ENCODE results near the gene ANXA2.

The ANXA2 gene

DNA sequence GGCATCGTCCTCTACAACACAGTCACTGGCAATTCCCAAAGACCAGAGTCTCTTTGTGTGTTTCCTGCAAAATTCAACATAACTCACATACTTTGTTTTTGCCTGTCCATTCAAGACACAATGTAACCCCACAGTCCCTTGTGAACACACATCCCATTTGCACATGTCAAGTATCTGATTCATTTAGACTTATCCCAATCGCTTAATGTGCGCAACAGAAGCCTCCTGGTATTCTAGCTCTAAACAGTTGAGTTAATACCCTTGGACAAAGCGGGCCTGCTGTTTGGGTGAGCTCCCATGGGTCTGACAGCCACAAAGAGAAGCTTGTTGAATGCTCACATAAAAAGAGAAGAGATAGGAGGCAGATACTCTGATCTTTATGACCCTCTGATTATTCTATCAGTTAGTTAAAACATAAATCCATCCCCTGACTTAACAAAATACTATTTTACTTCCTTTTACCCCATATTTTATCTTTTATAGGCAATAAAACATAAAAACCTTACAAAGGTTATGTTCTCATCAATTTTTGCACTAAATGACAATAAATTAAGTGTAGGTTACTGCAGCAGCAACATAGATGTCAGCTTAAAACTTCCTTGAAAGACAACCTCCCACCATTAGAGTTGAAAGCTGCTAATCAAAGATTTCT, 79.4 kb downstream of the ANXA2 start:
- no peak for DNase-seq (ENCODE audit: insufficient read length, low spot score)
- TF ChIP-seq POLR2A (IDR thresholded peaks at IDR 0.05; ENCODE audit: low read depth, low read length): no peak
- no peak for FAIRE-seq

- DNase-seq (ENCODE audit: insufficient read length, low spot score): no peak
- TF ChIP-seq POLR2A (IDR thresholded peaks at IDR 0.05; ENCODE audit: low read depth, low read length): no peak
- FAIRE-seq: no peak
Measured at GRCh38 chr15:60316961-60317360, 80.8 kb downstream of the ANXA2 start.

DNA sequence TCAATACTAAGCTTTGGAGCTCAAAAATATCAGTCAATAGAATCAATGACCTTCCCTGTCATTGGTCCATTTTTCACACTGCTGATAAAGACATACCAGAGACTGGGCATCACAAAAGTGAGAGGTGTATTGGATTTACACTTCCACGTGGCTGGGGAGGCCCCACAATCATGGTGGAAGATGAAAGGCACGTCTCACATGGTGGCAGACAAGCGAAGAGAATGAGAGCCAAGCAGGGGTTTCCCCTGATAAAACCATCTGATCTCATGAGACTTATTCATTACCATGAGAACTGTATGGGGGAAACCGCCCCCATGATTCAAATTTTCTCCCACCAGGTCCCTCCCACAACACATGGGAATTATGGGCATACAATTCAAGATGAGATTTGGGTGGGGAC, 81.9 kb downstream of the ANXA2 start:
- DNase-seq (ENCODE audit: insufficient read length, low spot score): no peak
- no peak for TF ChIP-seq POLR2A (IDR thresholded peaks at IDR 0.05; ENCODE audit: low read depth, low read length)
- FAIRE-seq: no peak

DNA sequence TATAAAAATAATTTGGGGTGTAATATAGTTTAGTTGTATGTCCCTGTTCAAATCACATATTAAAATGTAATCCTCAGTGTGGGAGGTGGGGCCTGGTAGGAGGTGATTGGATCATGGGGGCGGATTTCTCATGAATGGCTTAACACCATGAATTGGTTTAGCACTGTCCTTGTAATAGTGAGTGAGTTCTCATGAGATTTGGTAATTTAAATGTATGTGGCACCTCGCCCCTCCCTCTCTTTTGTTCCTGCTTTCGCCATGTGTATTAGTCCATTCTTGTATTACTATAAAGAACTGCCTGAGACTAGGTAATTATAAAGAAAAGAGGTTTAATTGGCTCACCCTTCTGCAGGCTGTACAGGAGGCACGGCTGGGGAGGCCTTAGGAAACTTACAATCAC, 83.9 kb downstream of the ANXA2 start:
- FAIRE-seq (no peak), DNase-seq (ENCODE audit: insufficient read length, low spot score) (no peak)
- no peak for TF ChIP-seq POLR2A (IDR thresholded peaks at IDR 0.05; ENCODE audit: low read depth, low read length)

DNA sequence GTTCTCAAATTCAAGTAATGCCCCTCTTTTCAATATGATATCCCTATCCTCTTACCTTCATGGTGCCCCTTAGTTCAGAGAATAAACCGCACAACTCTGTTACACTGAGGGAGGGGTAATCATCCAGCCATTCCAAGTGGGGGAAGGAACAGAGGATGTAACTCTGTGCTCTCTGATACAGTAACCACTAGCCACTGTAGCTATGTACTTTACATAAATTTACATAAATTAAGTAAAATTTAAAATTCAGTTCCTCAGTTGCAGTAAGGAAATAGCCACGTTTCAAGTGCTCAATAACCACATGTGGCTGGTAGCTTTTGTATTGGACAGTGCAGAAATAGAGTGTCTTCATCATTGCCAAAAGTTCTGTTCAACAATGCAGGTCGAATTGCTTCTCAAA, 90.8 kb downstream of the ANXA2 start:
- no peak for TF ChIP-seq POLR2A (IDR thresholded peaks at IDR 0.05; ENCODE audit: low read depth, low read length)
- FAIRE-seq: no peak

GRCh38 chr15:60301024-60301423, 96.8 kb downstream of the ANXA2 start:
- TF ChIP-seq POLR2A (IDR thresholded peaks at IDR 0.05; ENCODE audit: low read depth, low read length): no peak
- DNase-seq (ENCODE audit: insufficient read length, low spot score) (no peak), FAIRE-seq (no peak)

More for the DNA sequence above, 90.8 kb downstream of the ANXA2 start:
- DNase-seq (ENCODE audit: insufficient read length, low spot score): no peak

GRCh38 chr15:60299452-60300047, 98.2 kb downstream of the ANXA2 start:
- FAIRE-seq (no peak), DNase-seq (ENCODE audit: insufficient read length, low spot score) (no peak)
- TF ChIP-seq POLR2A (IDR thresholded peaks at IDR 0.05; ENCODE audit: low read depth, low read length): no peak
